Measurements from ENCODE around the gene COBL.

The COBL gene

DNA sequence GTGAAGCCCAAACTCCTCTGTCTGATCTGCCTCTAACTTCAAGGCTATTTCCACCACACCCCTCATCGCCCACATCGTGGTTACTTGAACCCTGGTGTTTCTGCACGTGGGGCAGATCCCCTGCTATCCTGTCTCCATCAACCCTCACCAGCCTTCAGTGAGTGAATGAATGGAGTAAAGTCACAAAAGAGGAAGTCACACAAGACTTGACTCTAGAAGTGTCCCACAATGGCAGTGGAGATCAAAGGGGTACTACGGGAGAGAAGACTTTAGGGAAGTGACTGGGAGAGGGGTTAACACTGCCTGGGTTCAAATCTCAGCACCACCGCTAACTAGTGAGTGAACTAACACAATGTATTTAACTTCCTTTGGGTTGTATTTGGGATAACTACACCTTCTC lies 85.9 kb downstream of the COBL start:
- DNase-seq (ENCODE audit: low read depth): no peak
- no peak overlapping the region for H3K4me3 ChIP-seq (ENCODE audit: low read depth, low read length)
- TF ChIP-seq CTCF (IDR thresholded peaks at IDR 0.05; ENCODE audit: insufficient read depth, low read depth, low read length, missing control alignments): no peak

DNA sequence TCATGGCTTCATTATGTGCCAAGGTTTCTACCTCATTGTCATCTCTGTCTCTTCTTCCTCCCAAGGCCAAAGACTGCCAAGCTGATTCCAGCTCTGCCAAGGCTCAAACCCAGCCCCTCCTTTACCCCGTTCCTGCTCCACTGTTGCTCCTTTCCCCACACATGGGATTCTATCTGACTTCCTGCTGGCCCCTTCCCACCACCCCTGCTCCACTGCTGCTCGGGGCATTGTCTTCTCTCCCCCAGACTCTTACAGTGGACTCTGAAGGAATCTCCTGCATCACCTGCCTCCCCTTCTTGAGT lies 86.3 kb downstream of the COBL start:
- no peak for TF ChIP-seq CTCF (IDR thresholded peaks at IDR 0.05; ENCODE audit: insufficient read depth, low read depth, low read length, missing control alignments)
- H3K4me3 ChIP-seq (ENCODE audit: low read depth, low read length): no peak overlapping the region
- DNase-seq (ENCODE audit: low read depth): no peak

- H3K4me3 ChIP-seq (ENCODE audit: low read depth, low read length): no peak overlapping the region
- no peak for DNase-seq (ENCODE audit: low read depth)
- TF ChIP-seq CTCF (IDR thresholded peaks at IDR 0.05; ENCODE audit: insufficient read depth, low read depth, low read length, missing control alignments): no peak
Observed at GRCh38 chr7:51229620-51230323, 86.8 kb downstream of the COBL start.

DNA sequence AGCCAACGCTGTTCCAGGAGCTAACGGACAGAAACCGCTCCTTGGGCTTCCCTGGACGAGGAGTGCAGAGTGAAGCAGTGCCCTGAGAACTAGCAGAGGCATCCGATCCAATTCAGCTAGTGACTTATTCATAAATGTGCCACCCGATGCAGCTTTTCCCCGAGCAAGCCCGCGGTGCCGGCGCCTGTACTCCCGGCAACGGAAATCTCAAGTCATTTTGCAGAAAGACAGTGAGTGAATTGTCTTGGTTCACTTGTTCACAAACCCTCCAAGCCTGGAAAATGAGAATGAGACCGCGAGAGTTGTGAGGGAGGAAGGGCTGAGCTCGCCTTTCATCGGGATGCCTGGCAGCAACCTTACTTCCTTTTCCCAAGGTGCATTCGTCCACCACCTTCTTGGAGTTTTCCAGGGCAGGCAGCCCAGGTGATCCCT lies 87.5 kb downstream of the COBL start:
- no peak overlapping the region for H3K4me3 ChIP-seq (ENCODE audit: low read depth, low read length)
- no peak for TF ChIP-seq CTCF (IDR thresholded peaks at IDR 0.05; ENCODE audit: insufficient read depth, low read depth, low read length, missing control alignments)
- DNase-seq (ENCODE audit: low read depth): no peak

DNA sequence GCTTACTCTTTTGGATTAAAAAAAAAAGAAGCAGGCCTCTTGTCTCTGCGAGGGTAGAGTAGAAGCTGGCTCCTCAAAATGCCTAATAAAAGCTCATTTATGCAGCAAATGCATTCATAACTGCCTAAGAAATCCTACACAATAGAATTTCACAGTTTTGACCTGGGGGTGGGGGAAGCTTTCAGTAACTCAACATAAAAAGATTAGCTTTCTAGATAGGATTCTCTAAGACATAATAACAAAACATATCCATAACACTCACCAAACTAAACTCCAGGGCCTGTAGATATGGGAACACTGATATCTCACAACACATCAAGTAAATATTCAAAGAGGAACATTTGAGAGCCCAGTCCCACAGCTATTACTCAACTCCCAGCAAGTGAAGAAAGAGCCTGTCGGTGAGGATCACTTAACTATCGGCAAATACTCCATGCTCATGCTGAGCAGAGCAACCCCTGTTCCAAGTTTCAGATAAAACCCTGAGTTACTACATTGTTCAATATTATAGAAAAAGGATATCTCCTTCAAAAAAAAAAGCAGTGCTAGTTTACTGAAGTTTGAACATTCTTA lies 88.1 kb downstream of the COBL start:
- no peak for DNase-seq (ENCODE audit: low read depth)
- no peak overlapping the region for H3K4me3 ChIP-seq (ENCODE audit: low read depth, low read length)
- no peak for TF ChIP-seq CTCF (IDR thresholded peaks at IDR 0.05; ENCODE audit: insufficient read depth, low read depth, low read length, missing control alignments)

DNA sequence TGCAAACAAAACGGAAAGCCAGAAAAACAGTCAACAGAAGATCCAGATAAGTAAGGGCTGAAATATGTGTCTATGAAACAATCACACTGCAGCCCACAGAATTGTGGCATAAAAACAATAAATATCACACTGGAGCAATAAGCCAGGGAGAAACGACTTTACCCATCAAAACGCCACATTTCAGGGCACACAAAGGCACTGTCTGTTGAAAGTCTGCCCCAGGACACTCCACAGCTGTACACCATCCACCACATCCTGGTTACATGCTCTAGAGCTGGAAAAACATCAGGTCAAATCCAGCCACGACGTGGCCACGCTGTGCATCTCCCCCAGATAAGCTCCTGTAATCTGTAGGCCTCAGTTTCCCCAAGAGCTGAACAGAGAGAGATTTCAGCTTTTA lies 88.7 kb downstream of the COBL start:
- H3K4me3 ChIP-seq (ENCODE audit: low read depth, low read length): no peak overlapping the region
- TF ChIP-seq CTCF (IDR thresholded peaks at IDR 0.05; ENCODE audit: insufficient read depth, low read depth, low read length, missing control alignments): no peak
- DNase-seq (ENCODE audit: low read depth): no peak
